HepG2 (cell line): ENCODE measurements around the gene RPL34. TPM values are rescaled to one million over a fixed set of nuclear protein-coding genes. Genes with fewer than 3 reads are reported as not detected.

Experiments used
- ATAC-seq: fragments of 200-7000 bp; cut with Tn5 transposase; 3 replicates; pipeline ENCODE4 v1.9.1; 2020; ENCODE audit warnings: mild to moderate bottlenecking, moderate library complexity
- BruUV-seq: library from RNA; stranded (reverse); fragments of 400-500 nt; replicated peaks from 2 replicates; lab custom pipeline; 2021; lab: Mats Ljungman, UMichigan
- CTCF ChIA-PET: fragments of 300-600 bp; formaldehyde crosslinking; extraction: SDS; loops from one replicate; lab custom pipeline; 2021; ENCODE audit warnings: low total read pairs, inconsistent platforms, low intra/inter-chr PET ratio; lab: Yijun Ruan, JAX
- POLR2A ChIA-PET: fragments of 350-600 bp; sonication (Branson Sonifier 250); formaldehyde crosslinking; loops from one replicate; lab custom pipeline; 2020; ENCODE audit warnings: antibody characterized with exemption, inconsistent platforms; lab: Yijun Ruan, JAX
- DNase-seq: peaks from one replicate; pipeline ENCODE4 v3.0.0-alpha.2; 2015; ENCODE audit warnings: low spot score
- FAIRE-seq: peaks from 3 replicates; lab custom pipeline; 2011; peaks lifted over from hg19 to GRCh38; lab: Jason Lieb, UNC
- H2AFZ ChIP-seq: one replicate; pipeline ENCODE4 v1.6.1; 2011; ENCODE audit warnings: low read length, inconsistent platforms
- H3K27ac ChIP-seq: fragments of 300-600 bp; 3 replicates; pipeline ENCODE4 v1.8.0; 2011; ENCODE audit warnings: mixed run types, mild to moderate bottlenecking, mixed read lengths, low read length, inconsistent platforms; ENCODE audit not compliant: insufficient read depth; ENCODE audit errors: extremely low read length
- H3K27me3 ChIP-seq, 2 experiments: fragments of 200-600 bp in 1 of 2; 2 replicates in 1 of 2; 3 replicates in 1 of 2; pipeline versions ENCODE4 v1.6.0 to v1.8.0; 2011; ENCODE audit warnings: low read length in 2 of 2, mild to moderate bottlenecking in 2 of 2, moderate library complexity in 2 of 2, inconsistent platforms in 1 of 2; ENCODE audit not compliant: insufficient read depth in 2 of 2, control insufficient read depth in 1 of 2
- H3K36me3 ChIP-seq, 2 experiments: fragments of 200-600 bp in 1 of 2; replicated peaks in 1 of 2; 2 replicates in 1 of 2; 3 replicates in 1 of 2; pipeline versions ENCODE4 v1.5.1 to v1.8.0; 2011; ENCODE audit warnings: low read length in 2 of 2, inconsistent platforms in 1 of 2; ENCODE audit not compliant: insufficient read depth in 2 of 2, control insufficient read depth in 1 of 2
- H3K4me1 ChIP-seq: 2 replicates; pipeline ENCODE4 v1.5.1; 2012; ENCODE audit warnings: low read length, inconsistent platforms; ENCODE audit not compliant: insufficient read depth
- H3K4me2 ChIP-seq: 2 replicates; pipeline ENCODE4 v1.6.0; 2011; ENCODE audit warnings: low read depth, low read length, inconsistent platforms
- H3K4me3 ChIP-seq, 3 experiments: fragments of 200-600 bp in 1 of 3; sonication (generic), shearing (Covaris generic) in 1 of 3; replicated peaks in 1 of 3; 2 replicates each; pipeline ENCODE4 v1.5.1; 2011 to 2016; ENCODE audit warnings: low read length in 3 of 3, inconsistent platforms in 2 of 3, low read depth in 2 of 3, mild to moderate bottlenecking in 2 of 3, control low read depth in 1 of 3, mixed read lengths in 1 of 3; ENCODE audit not compliant: insufficient read depth in 1 of 3
- H3K79me2 ChIP-seq: one replicate; pipeline ENCODE4 v1.6.1; 2011; ENCODE audit warnings: low read length, inconsistent platforms; ENCODE audit not compliant: insufficient read depth
- H3K9ac ChIP-seq: 2 replicates; pipeline ENCODE4 v1.6.0; 2011; ENCODE audit warnings: mild to moderate bottlenecking, low read depth, low read length, inconsistent platforms; ENCODE audit not compliant: insufficient read depth
- H3K9me3 ChIP-seq: 2 replicates; pipeline ENCODE4 v1.5.1; 2012; ENCODE audit warnings: mild to moderate bottlenecking, low read length
- H4K20me1 ChIP-seq: 2 replicates; pipeline ENCODE4 v1.6.0; 2011; ENCODE audit warnings: inconsistent platforms, mild to moderate bottlenecking, low read length, moderate library complexity; ENCODE audit not compliant: insufficient read depth
- DNMT1 ChIP-seq: sonication (generic); formaldehyde crosslinking; IDR thresholded peaks from 2 replicates; pipeline ENCODE4 v1.5.1; 2020; ENCODE audit warnings: mild to moderate bottlenecking, missing genetic modification reagents
- HBP1 ChIP-seq: IDR thresholded peaks from 2 replicates; pipeline ENCODE4 v1.6.1; 2016; ENCODE audit warnings: low read depth, control low read depth
- HDAC2 ChIP-seq: sonication (generic); formaldehyde crosslinking; IDR thresholded peaks from 2 replicates; pipeline ENCODE4 v1.4.0; 2020; ENCODE audit warnings: missing genetic modification reagents
- HMG20B ChIP-seq: conservative IDR thresholded peaks from 2 replicates; pipeline ENCODE4 v1.6.1; 2016; ENCODE audit warnings: missing genetic modification reagents, missing compliant biosample characterization
- HNRNPL ChIP-seq: fragments of 200-400 bp; formaldehyde crosslinking; IDR thresholded peaks from 2 replicates; pipeline ENCODE4 v1.6.1; 2017; ENCODE audit warnings: mild to moderate bottlenecking, low read depth, low read length
- NAIF1 ChIP-seq: sonication (generic); formaldehyde crosslinking; IDR thresholded peaks from 2 replicates; pipeline ENCODE4 v1.5.0; 2020; ENCODE audit warnings: mild to moderate bottlenecking, missing genetic modification reagents, borderline replicate concordance
- NBN ChIP-seq: fragments of 450-650 bp; conservative IDR thresholded peaks from 2 replicates; pipeline ENCODE4 v1.6.1; 2017
- NCOR1 ChIP-seq: fragments of 200-600 bp; sonication (generic); IDR thresholded peaks from 2 replicates; pipeline ENCODE4 v1.7.0; 2017; ENCODE audit warnings: antibody characterized with exemption, low read length, borderline replicate concordance
- RBM39 ChIP-seq: fragments of 200-400 bp; formaldehyde crosslinking; IDR thresholded peaks from one replicate; pipeline ENCODE4 v1.6.1; 2018; ENCODE audit warnings: antibody characterized with exemption, mild to moderate bottlenecking, low read depth, low read length; ENCODE audit not compliant: poor library complexity, severe bottlenecking
- SNAI1 ChIP-seq: sonication (generic); formaldehyde crosslinking; IDR thresholded peaks from 2 replicates; pipeline ENCODE4 v1.5.0; 2020; ENCODE audit warnings: mild to moderate bottlenecking, missing genetic modification reagents, borderline replicate concordance
- TBL1XR1 ChIP-seq: fragments of 150-350 bp; IDR thresholded peaks from 2 replicates; pipeline ENCODE4 v1.6.1; 2014; ENCODE audit warnings: borderline replicate concordance, low read length; ENCODE audit not compliant: partially characterized antibody
- TGIF2 ChIP-seq: IDR thresholded peaks from 2 replicates; pipeline ENCODE4 v1.6.1; 2016; ENCODE audit warnings: control low read depth, missing compliant biosample characterization
- ZBTB3 ChIP-seq: sonication (generic); formaldehyde crosslinking; IDR thresholded peaks from 2 replicates; pipeline ENCODE4 v1.4.0; 2020; ENCODE audit warnings: low read depth, mild to moderate bottlenecking, moderate library complexity, missing genetic modification reagents, borderline replicate concordance
- WGBS: methylation state at CpG from one replicate; pipeline ENCODE4 v1.1.6; 2017; ENCODE audit warnings: low lambda C conversion rate; 5-methylcytosine and 5-hydroxymethylcytosine counted together
- in situ Hi-C: cut with HindIII; loops from 2 replicates; pipeline ENCODE4 v1.10.0; 2017; ENCODE audit warnings: low pct_unique_long_range_greater_than_20kb; ENCODE audit not compliant: extremely low pct_ligation_motif_present
- intact Hi-C: fragments of 100-400 bp; cut with micrococcal nuclease; formaldehyde crosslinking; loops from one replicate; pipeline ENCODE4 v1.10.0; 2022; ENCODE audit not compliant: unreplicated experiment
- polyA plus RNA-seq, 8 experiments: library from polyadenylated mRNA; depleted of rRNA in 3 of 8; stranded (reverse) in 7 of 8; unstranded in 1 of 8; fragments of >200 nt; fragmentation: Illumina TruSeq in 4 of 8; extraction: Trizol in 4 of 8; gene quantifications; 2 replicates each; pipeline versions ENCODE4 v1.2.1 to v1.2.3, GENCODE V29; 2011 to 2016; ENCODE audit warnings: low read depth in 4 of 8, missing spikeins in 1 of 8, mixed read lengths in 1 of 8; ENCODE audit not compliant: insufficient read depth in 1 of 8
- total RNA-seq, 5 experiments: library from RNA; depleted of rRNA; stranded (reverse); fragments of >200 nt; fragmentation: Illumina TruSeq; extraction: Trizol; gene quantifications; 2 replicates each; pipeline ENCODE4 v1.2.3, GENCODE V29; 2016; ENCODE audit warnings: low read depth in 1 of 5
- TF ChIP-seq, protein P1 (sequence below): sonication (generic); formaldehyde crosslinking; IDR thresholded peaks from 2 replicates; pipeline ENCODE4 v1.5.0; 2020; ENCODE audit warnings: missing genetic modification reagents, mild to moderate bottlenecking, borderline replicate concordance

RPL34 gene
- total and polyA plus RNA-seq, 2 of the 13 experiments (the other 11 are each of a cell fraction or from before 2014, with no cell fraction given), result 2,235 to 3,985 TPM

- no peak for TF ChIP-seq ZBTB3 (CRISPR knock-in tag)
Measured at GRCh38 chr4:108602163-108602562, 18.2 kb upstream of the RPL34 start (continued).

DNA sequence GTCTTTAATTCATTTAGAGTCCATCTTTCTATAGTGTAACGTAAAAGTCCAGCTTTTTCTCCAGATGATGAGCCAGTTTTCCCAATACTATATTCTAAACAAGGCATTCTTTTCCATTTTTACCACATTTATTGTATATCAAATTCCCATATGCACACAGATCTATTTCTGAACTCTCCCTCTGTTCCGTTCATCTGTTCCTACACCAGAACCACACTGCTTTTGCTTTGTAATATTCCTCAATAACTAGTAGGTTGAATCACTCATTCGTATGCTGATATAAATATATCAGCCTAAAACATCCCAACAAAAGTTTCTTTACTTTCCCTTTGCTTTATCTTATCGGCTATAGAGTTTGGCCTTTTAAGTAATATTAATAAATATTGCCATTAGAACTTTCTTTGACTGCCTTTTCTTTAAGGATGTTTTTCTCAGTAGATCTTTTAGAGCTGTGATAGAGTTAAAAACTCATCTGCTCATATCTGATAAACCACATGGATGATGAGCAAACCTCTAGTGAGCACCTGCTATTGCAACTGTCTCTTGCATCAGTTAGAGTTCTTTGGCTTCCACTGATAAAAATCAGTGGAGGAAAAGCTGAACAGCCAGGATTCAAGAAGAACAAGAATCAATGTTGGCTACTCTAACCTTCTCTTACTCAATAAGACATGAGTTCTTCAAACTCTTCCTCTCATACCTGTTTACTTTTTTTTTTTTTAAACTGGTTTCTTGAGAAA lies 13.1 kb upstream of the RPL34 start:
- BruUV-seq, result no TSS peak
- no peak overlapping the region for H3K4me2 ChIP-seq
- no peaks in the 10 kb centered on the region for H3K27me3 ChIP-seq
- H3K9me3 ChIP-seq, result no peaks in the 10 kb centered on the region
- in situ Hi-C loops (no loop called here), intact Hi-C loops (no loop called here)
- H3K36me3 ChIP-seq, result no peaks in the 10 kb centered on the region
- no peak for DNase-seq
- no peaks in the 10 kb centered on the region for H4K20me1 ChIP-seq
- no peak overlapping the region for H3K9ac ChIP-seq
- CTCF ChIA-PET, result no interaction called here
- H3K27ac ChIP-seq, result no peak overlapping the region
- WGBS, result 55% methylated on average over 4 of the region's 4 CpGs
- no peak overlapping the region for H2AFZ ChIP-seq
- H3K79me2 ChIP-seq, result no peaks in the 10 kb centered on the region
- no peaks in the 10 kb centered on the region for H3K4me1 ChIP-seq
- no peak overlapping the region for H3K4me3 ChIP-seq
- no peak for FAIRE-seq
- ATAC-seq, result no peak
- TF ChIP-seq HNRNPL (no peak), NAIF1 (no peak), HMG20B (CRISPR knock-in tag) (no peak), NCOR1 (no peak), RBM39 (no peak), SNAI1 (CRISPR knock-in tag) (no peak), HBP1 (CRISPR knock-in tag) (no peak), NBN (no peak), HDAC2 (CRISPR knock-in tag) (no peak), TBL1XR1 (no peak), TGIF2 (CRISPR knock-in tag) (no peak), DNMT1 (CRISPR knock-in tag) (no peak)
- TF ChIP-seq, protein P1, sequence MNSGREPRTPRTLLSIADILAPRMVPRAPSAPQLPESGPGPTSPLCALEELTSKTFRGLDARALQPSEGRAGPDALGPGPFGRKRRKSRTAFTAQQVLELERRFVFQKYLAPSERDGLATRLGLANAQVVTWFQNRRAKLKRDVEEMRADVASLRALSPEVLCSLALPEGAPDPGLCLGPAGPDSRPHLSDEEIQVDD, result no peak
- POLR2A ChIA-PET, result no interaction called here
